Measurements from ENCODE around the gene LIN37. TPM values are rescaled to one million over a fixed set of nuclear protein-coding genes. Genes with fewer than 3 reads are reported as not detected.
A peak's percentile ranks its signal among the peaks of the same experiment; 100 is the strongest.

LIN37 gene
- total and polyA plus RNA-seq, 9 of the 15 experiments (the other 6 are each of a cell fraction or from before 2014, with no cell fraction given) = 1.2 to 12.5 (median 8.6) TPM

DNA sequence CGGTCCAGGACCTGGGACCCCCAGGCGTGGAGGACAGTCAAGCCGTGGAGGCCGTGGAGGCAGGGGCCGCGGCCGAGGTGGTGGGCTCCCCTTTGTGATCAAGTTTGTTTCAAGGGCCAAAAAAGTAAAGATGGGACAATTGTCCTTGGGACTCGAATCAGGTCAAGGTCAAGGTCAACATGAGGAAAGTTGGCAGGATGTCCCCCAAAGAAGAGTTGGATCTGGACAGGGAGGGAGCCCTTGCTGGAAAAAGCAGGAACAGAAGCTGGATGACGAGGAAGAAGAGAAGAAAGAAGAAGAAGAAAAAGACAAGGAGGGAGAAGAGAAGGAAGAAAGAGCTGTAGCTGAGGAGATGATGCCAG lies 28.2 kb upstream of the LIN37 start:
- intact Hi-C loops (cut with micrococcal nuclease) (no loop called here), in situ Hi-C loops (cut with MboI) (no loop called here)
- ChIA-PET POLR2A (interaction anchor here (0.7 to 1.2 kb wide), 2 partner anchors 17 to 28 kb away, joined by 3 to 5 read pairs; partner anchors contain the start of gene LIN37), CTCF (ENCODE audit: low intra/inter-chr PET ratio) (no interaction called here)
- Histone ChIP-seq H3K9me3 (replicated peaks; ENCODE audit: control insufficient read depth, insufficient read depth, low read depth, low read length) (no peaks in the 10 kb centered on the region), H3K79me2 (ENCODE audit: control insufficient read depth, insufficient read depth, low read length) (peaks cover 33% of the 10 kb centered on the region), H3K27ac (ENCODE audit: extremely low read depth, low read depth, low read length) (no peak overlapping the region), H3K4me3 (no peak overlapping the region), H3K4me2 (ENCODE audit: insufficient read depth, low read length) (no peak overlapping the region), H3K9ac (ENCODE audit: insufficient read depth in 1 of 2, low read depth in 2 of 2, low read length in 2 of 2) (no peak overlapping the region; a peak in 1 of 4 replicates), H3K9me1 (ENCODE audit: control insufficient read depth, insufficient read depth, low read length) (no peaks in the 10 kb centered on the region), H3K27me3 (ENCODE audit: control insufficient read depth in 2 of 2, insufficient read depth in 2 of 2, low read length in 2 of 2) (no peaks in the 10 kb centered on the region), H3K4me1 (replicated peaks in 1 of 2; ENCODE audit: control insufficient read depth in 2 of 2, insufficient read depth in 2 of 2, low read length in 2 of 2) (peaks cover 14 to 53% of the 10 kb centered on the region in 2 experiments), H3K36me3 (ENCODE audit: control insufficient read depth, insufficient read depth, low read length) (peaks cover 56% of the 10 kb centered on the region; the same call in 2 of the 3 replicates), H2AFZ (ENCODE audit: low read depth, low read length) (no peak overlapping the region), H4K20me1 (replicated peaks; ENCODE audit: control insufficient read depth, insufficient read depth, low read length) (0 out of 2 replicates have a peak, but pooled peaks cover 11% of the 10 kb centered on the region)
- ATAC-seq (no peak), DNase-seq (ENCODE audit: extremely low read depth in 1 of 4, low spot score in 3 of 4) (no peak), FAIRE-seq (no peak)
- no TSS peak for BruUV-seq (replicated peaks)
- WGBS (ENCODE audit: insufficient coverage, low coverage, missing lambda C conversion rate) = 99% methylated on average over 9 of the region's 9 CpGs
- peak; percentile 73 for TF ChIP-seq ESRRA (IDR thresholded peaks at IDR 0.05; ENCODE audit: borderline replicate concordance, low read depth)
- no peak for TF ChIP-seq KLF6 (CRISPR knock-in tag; IDR thresholded peaks at IDR 0.05; ENCODE audit: borderline replicate concordance)

DNA sequence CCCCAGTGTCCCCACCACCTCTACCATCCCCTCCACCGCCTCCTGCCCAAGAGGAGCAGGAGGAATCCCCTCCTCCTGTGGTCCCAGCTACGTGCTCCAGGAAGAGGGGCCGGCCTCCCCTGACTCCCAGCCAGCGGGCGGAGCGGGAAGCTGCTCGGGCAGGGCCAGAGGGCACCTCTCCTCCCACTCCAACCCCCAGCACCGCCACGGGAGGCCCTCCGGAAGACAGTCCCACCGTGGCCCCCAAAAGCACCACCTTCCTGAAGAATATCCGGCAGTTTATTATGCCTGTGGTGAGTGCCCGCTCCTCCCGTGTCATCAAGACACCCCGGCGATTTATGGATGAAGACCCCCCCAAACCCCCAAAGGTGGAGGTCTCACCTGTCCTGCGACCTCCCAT lies 27.7 kb upstream of the LIN37 start:
- in situ Hi-C loops (cut with MboI) = no loop called here
- H3K9me3 ChIP-seq (replicated peaks; ENCODE audit: control insufficient read depth, insufficient read depth, low read depth, low read length) = no peaks in the 10 kb centered on the region
- H3K9ac ChIP-seq (ENCODE audit: insufficient read depth in 1 of 2, low read depth in 2 of 2, low read length in 2 of 2) = no peak overlapping the region
- 99% methylated on average over 15 of the region's 17 CpGs for WGBS (ENCODE audit: insufficient coverage, low coverage, missing lambda C conversion rate)
- no peaks in the 10 kb centered on the region for H3K9me1 ChIP-seq (ENCODE audit: control insufficient read depth, insufficient read depth, low read length)
- peaks cover 33% of the 10 kb centered on the region for H3K79me2 ChIP-seq (ENCODE audit: control insufficient read depth, insufficient read depth, low read length)
- FAIRE-seq (no peak), DNase-seq (ENCODE audit: extremely low read depth in 1 of 4, low spot score in 3 of 4) (no peak), ATAC-seq (no peak)
- 0 out of 2 replicates have a peak, but pooled peaks cover 11% of the 10 kb centered on the region for H4K20me1 ChIP-seq (replicated peaks; ENCODE audit: control insufficient read depth, insufficient read depth, low read length)
- H3K4me3 ChIP-seq = no peak overlapping the region
- intact Hi-C loops (cut with micrococcal nuclease) = no loop called here
- ChIA-PET POLR2A (interaction anchor here (0.5 to 1.2 kb wide), 3 partner anchors 17 to 552 kb away, joined by 3 to 5 read pairs (median 4); partner anchors contain the start of gene LIN37), CTCF (ENCODE audit: low intra/inter-chr PET ratio) (no interaction called here)
- BruUV-seq (replicated peaks) = no TSS peak
- no peaks in the 10 kb centered on the region for H3K27me3 ChIP-seq (ENCODE audit: control insufficient read depth in 2 of 2, insufficient read depth in 2 of 2, low read length in 2 of 2)
- TF ChIP-seq FOXK2 (conservative IDR thresholded peaks at IDR 0.05 in 1 of 2, IDR thresholded peaks at IDR 0.05 in 1 of 2; ENCODE audit: low read depth in 2 of 2) = no peak
- TF ChIP-seq, protein P1, sequence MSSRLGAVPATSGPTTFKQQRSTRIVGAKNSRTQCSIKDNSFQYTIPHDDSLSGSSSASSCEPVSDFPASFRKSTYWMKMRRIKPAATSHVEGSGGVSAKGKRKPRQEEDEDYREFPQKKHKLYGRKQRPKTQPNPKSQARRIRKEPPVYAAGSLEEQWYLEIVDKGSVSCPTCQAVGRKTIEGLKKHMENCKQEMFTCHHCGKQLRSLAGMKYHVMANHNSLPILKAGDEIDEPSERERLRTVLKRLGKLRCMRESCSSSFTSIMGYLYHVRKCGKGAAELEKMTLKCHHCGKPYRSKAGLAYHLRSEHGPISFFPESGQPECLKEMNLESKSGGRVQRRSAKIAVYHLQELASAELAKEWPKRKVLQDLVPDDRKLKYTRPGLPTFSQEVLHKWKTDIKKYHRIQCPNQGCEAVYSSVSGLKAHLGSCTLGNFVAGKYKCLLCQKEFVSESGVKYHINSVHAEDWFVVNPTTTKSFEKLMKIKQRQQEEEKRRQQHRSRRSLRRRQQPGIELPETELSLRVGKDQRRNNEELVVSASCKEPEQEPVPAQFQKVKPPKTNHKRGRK (tag; IDR thresholded peaks at IDR 0.05) = no peak
- no peak overlapping the region for H2AFZ ChIP-seq (ENCODE audit: low read depth, low read length)
- no peak overlapping the region for H3K4me2 ChIP-seq (ENCODE audit: insufficient read depth, low read length)
- no peak overlapping the region for H3K27ac ChIP-seq (ENCODE audit: extremely low read depth, low read depth, low read length)
- peaks cover 14 to 52% of the 10 kb centered on the region in 2 experiments for H3K4me1 ChIP-seq (replicated peaks in 1 of 2; ENCODE audit: control insufficient read depth in 2 of 2, insufficient read depth in 2 of 2, low read length in 2 of 2)
- H3K36me3 ChIP-seq (ENCODE audit: control insufficient read depth, insufficient read depth, low read length) = peaks cover 61% of the 10 kb centered on the region; the same call in 2 of the 3 replicates

Measured in K562 (cell line).